A549 treated with AZD9567 at 1 μM for 4 hours (cell line): ENCODE results near the gene TP53TG3C. TPM values are rescaled to one million over a fixed set of nuclear protein-coding genes. Genes with fewer than 3 reads are reported as not detected.

Source experiments
- total RNA-seq: library from RNA; stranded (reverse); fragments of 200-300 nt; extraction: Qiagen RNA extraction; gene quantifications from 5 replicates; pipeline ENCODE4 v1.2.3, GENCODE V29; 2022; ENCODE audit not compliant: insufficient read depth

The TP53TG3C gene
- not detected in 5 replicates for total RNA-seq

GRCh38 chr16:33193926-33194325 is at the start of gene TP53TG3C:
TSS of gene TP53TG3C (plus strand) at chr16:33194226. CDS start at chr16:33194294, 68 bp downstream.

Other genes with a start within 250 kb of the TP53TG3C start
- not detected in 5 replicates for gene TP53TG3E, start 110.1 kb downstream of the TP53TG3C start, total RNA-seq
- gene TP53TG3B, start 166.6 kb downstream of the TP53TG3C start, total RNA-seq: 0.25 to 0.31 TPM in 2 of 5 replicates, not detected in the others